GM18505 (cell line): ENCODE data around the gene PPP6R2.
"Not testable (repeated sequence)": the region's sequence is repeated elsewhere in the genome, so short reads cannot be mapped to it uniquely, and the experiment has no call there.

Experiments used
- ATAC-seq: cut with Tn5 transposase; IDR thresholded peaks from one replicate; pipeline ENCODE4 v1.9.1; 2021; ENCODE audit not compliant: unreplicated experiment
- POLR2A ChIP-seq: IDR thresholded peaks from 4 replicates; pipeline ENCODE4 v1.6.1; 2011; ENCODE audit warnings: borderline replicate concordance; ENCODE audit not compliant: insufficient read depth, insufficient read length; ENCODE audit errors: extremely low read depth

PPP6R2 gene

DNA sequence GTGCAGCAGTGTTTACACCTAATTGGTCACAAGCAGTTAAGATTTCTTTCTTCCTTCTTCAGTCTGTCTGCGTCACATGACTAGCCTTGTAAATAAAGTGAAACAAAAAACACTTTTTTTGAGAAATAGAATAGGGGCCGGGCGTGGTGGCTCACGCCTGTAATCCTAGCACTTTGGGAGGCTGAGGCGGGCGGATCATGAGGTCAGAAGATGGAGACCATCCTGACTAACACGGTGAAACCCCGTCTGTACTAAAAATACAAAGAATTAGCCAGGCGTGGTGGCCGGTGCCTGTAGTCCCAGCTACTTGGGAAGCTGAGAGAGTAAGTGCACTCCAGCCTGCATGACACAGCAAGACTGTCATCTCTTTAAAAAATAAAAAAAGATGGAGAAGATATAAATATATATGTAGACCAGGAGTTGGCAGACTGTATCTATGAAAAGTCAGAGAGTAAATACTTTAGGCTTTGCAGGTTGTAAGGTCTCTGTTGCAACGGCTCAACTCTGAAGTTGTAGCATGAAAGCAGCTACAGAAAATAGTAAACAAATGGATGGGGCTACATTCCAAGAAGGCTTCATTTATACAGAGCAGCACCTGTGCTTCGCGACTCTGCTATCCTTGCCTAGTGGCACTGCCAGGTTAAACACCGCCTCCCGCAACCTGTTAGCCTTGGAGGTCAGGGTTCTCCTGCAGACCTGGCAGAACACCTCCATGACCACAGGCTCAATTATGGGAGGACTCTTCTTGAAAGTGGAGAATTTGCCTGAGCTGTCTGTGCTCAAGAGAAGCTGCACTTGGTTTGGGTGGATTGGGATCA lies 55.9 kb downstream of the PPP6R2 start:
- TF ChIP-seq POLR2A: no peak
- ATAC-seq: no peak

DNA sequence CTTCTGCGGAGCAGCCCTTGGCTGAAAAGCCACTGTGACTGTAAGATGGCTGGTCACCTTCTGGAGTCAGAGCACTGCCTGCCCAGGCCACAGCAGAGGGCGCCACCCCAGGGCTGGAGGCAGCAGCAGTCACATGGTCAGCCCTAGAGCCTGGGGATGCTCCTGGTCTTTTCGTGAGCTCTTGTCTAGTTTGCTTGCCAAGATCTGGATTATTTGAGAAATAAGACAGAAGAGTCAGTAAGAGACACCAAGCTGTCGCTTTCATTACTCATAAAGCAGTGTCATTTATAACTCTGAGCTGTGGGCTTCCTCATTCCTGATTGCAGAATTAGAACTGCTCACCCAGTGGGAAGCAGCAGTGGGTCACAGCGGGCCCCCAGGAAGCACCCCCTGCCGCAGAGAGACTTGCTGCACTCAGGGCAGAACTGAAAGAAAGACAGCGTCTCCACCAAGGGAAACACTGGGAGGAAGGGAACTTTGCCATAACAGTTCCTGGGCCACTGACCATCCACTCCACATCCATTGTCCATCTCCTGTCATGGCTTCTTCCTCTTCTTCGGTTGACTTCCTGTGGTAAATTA lies 56.7 kb downstream of the PPP6R2 start:
- no peak for ATAC-seq
- TF ChIP-seq POLR2A: no peak

DNA sequence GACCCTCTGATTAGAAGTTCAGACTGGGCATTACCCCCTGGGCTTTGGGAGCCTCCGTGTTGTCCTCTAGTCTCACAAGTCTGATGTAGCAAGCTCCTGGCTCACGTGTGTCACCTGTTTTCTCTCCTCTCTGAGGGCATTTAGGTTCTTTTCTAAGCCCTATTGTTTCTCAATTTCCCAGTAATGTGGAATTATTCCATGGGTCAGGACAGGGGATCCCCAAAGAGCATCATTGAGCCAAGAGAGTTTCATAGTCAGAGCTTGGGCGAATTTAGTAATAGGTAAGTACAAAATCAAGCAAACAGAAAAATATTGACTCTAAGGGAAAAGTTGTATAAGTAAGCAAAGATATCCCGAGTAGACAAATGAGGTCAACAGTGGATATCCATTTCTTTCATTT lies 57.3 kb downstream of the PPP6R2 start:
- no peak for ATAC-seq

DNA sequence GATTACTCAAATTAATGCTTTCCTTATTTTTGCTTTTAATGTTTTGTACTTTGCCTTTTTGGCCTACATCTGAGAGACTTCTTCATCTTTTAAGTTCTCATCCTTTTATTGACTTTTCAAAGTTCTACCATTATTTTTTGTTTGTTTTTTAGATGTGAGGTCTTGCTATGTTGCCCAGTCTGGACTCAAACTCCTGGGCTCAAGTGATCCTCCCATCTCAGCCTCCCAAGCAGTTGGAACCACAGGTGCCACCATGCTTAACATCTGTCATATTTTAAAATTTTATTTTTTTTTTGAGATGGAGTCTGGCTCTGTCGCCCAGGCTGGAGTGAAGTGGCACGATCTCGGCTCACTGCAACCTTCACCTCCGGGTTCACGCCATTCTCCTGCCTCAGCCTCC lies 57.8 kb downstream of the PPP6R2 start:
- no peak for ATAC-seq
- TF ChIP-seq POLR2A: no peak

More for the DNA sequence above, 57.3 kb downstream of the PPP6R2 start:
- TF ChIP-seq POLR2A: no peak

DNA sequence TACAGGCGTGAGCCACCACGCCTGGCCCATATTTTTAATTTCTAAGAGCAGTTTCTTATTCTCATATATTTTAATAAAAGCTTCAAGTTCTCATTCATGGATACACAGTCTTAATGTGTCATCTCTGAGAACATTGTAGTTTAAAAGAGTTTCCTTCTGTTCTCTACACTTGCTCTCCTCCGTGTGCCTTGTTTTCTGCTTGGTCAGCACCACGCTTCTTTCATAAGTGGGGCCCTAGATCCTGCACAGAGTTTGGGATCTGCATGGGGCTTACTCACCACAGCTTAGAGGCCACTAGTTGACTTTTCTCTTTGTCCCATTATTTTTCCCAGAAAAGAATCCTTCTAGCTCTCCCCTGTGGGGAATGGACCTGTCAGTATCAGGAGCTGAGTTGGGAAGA lies 58.8 kb downstream of the PPP6R2 start:
- TF ChIP-seq POLR2A: no peak
- ATAC-seq: no peak

DNA sequence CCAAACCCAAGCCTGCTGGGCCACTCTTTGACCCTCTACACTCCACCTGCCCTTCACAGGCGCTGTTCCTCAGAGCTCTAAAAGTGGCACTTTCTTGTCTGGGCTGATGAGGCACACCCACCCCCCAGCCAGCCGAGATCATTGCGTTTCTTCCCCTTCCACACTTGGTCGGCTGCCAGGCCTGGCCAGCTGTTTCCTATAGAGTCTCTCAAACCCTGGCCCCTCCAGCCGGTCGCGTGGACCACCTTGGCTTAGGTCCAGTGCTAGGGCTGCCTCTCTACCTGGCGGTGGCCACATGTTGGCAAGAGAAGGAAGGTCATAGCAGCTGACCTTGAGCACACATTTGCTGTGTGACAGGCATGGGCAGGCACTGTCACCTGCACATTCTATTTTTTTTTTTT lies 60.6 kb downstream of the PPP6R2 start:
- ATAC-seq: no peak
- no peak for TF ChIP-seq POLR2A

DNA sequence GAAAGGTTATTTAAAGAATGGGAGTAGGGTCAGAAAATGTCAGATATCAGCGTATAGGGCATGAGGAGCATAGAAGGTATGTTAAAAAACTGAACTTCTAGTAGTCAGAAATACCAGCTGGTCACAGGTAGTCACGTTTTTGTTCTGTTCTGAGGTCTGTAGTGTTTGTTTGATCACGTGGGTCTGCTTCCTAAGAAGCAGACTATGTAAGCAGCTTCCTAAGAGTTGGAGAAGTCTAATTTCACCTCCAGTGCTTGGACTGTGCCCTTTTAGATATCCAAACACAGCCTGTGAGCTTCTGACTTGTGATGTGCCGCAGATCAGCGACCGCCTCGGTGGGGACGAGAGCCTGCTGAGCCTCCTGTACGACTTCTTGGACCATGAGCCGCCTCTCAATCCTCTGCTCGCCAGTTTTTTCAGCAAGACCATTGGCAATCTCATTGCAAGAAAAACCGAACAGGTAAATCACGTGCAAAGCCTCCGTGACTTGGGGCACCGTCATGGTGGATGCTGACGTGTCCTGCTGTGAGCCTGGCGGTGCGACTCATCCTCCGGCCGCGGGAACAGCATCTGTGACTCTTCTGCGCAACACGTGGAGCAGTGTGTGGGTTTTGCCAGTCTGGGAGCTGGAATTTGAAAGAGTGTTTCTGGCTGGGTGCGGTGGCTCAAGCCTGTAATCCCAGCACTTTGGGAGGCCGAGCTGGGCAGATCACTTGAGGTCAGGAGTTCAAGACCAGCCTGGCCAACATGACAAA lies 63.5 kb downstream of the PPP6R2 start:
- ATAC-seq: no peak
- no peak for TF ChIP-seq POLR2A

DNA sequence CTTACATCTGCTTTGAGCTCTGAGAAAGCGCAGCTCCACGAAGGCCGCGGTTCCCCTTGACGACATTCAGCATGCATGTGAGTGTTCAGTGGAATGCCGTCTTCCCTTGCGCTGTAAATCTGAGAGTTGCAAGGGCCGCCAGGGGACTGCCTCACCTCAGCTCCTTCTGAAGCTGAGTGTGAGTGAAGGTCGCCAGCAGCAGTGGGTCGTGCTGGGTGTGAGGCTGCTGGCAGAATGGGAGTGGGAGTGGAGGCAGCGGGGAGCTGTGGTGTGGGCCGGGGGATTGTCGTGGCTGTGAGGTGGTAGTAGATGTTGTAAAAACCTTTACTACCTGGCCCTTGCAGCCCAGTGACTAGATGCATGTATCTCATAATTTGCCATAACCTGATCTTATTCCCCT lies 65.2 kb downstream of the PPP6R2 start:
- ATAC-seq: no peak
- no peak for TF ChIP-seq POLR2A

DNA sequence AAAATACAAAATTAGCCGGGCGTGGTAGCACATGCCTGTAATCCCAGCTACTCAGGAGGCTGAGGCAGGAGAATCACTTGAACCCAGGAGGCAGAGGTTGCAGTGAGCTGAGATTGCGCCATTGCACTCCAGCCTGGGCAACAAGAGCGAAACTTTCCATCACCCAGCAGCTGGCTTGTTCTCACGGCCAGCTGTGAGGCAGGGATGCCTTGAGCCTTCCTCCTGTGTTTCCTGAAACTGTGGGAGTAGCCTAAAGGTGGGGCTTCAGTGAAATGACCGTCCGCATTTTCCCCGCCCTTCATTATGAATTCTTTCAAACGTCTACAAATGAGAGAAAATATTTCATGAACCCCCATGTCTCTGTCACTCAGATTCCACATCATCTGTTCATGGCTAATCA lies 65.8 kb downstream of the PPP6R2 start:
- not testable (repeated sequence) for ATAC-seq

DNA sequence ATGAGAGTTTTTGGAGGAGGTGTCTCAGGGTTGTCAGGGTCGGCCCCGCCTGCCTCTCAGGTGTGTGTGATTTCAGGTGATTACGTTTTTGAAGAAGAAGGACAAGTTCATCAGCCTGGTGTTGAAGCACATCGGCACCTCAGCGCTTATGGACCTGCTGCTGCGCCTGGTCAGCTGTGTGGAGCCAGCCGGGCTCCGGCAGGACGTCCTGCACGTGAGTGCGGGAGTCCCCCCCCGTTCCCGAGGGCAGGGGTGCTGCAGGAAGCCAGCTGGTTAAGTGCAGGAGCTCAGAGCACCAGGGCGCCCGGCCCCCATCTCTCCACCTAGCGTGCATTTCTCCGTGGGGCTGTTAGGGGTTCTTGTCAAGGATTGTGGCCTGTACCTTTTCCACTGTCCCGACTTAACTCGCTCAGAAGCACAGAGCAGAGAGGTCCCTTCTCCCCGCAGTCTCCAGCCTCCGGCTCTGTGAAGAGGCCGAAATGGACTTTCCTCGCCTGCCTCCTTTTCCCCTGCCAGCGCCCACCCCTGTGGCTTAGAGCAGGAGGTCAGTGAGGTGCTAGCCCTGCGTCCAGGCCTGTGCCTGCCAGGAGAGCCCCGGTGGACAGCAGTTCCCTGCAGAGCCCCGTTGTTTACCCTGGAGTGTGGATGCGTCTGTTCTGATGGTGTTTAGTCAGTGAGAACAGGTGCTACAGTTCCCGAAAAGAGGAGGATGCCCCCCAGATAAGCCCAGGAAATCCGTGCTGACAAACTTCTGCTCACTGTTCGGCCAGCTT lies 71.5 kb downstream of the PPP6R2 start:
- ATAC-seq: no peak
- no peak for TF ChIP-seq POLR2A

DNA sequence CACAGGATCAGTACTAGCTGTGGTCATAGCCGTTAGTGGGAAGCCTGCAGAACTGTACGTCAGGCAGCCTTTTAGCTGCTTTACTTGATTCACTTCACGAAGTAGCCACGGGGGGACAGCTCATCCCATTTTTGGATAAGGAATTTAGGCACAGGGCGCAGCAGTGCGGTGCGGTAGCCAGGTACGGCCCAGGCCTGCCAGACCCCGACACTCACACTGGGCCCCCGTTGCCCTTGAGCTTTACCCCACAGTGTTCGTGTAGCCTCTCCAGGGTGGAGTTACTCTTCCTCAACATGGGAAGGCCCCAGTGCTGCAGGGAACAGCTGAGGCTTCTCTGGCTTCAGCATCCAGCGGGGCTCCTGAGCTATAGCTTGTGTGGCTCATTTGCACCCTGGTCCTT lies 72.3 kb downstream of the PPP6R2 start:
- no peak for TF ChIP-seq POLR2A
- no peak for ATAC-seq

DNA sequence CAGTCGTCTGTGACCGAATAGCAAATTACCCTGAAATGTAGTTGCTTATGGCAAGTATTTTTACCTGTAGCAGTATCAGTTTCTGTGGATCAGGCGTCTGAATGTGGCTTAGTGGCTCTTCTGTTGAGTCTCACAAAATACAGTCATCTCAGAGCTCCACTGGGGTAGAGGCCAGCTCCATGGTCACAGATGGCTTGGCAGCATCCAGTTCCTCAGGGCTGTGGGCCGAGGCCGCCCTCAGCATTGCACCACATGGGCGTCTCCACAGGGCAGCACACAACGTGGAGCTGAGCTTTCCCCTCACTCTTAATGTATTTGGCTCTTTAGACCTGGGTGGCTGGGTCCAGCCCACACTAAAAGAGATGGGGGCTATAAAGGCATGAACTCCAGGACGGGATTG lies 73.9 kb downstream of the PPP6R2 start:
- no peak for TF ChIP-seq POLR2A
- no peak for ATAC-seq
